ENCODE results near the gene ASB14. TPM values are rescaled to one million over a fixed set of nuclear protein-coding genes. Genes with fewer than 3 reads are reported as not detected.

ASB14 gene
- total RNA-seq, 1 experiment from 2014 or later, result not detected

- Histone ChIP-seq H3K4me1 (replicated peaks; ENCODE audit: insufficient read depth) (peaks cover 27% of the 10 kb centered on the region), H3F3A (ENCODE audit: insufficient read depth, low read depth) (peaks cover 24% of the 10 kb centered on the region), H2AFZ (peak within 1 kb of the TSS; percentile 80), H4K20me1 (ENCODE audit: insufficient read depth) (peaks cover 23% of the 10 kb centered on the region), H3K27me3 (ENCODE audit: insufficient read depth, low read depth) (no peaks in the 10 kb centered on the region), H3K79me2 (ENCODE audit: low read depth) (peaks cover 36% of the 10 kb centered on the region), H3K4me3 (peak within 1 kb of the TSS; percentile 66), H3K9me3 (ENCODE audit: insufficient read depth, low read depth) (no peaks in the 10 kb centered on the region), H3K36me3 (ENCODE audit: low read depth) (no peaks in the 10 kb centered on the region), H3K9me2 (ENCODE audit: insufficient read depth) (no peaks in the 10 kb centered on the region), H3K27ac (peak within 1 kb of the TSS; percentile 57), H3K4me2 (peak within 1 kb of the TSS; percentile 84)
- intact Hi-C loops (cut with micrococcal nuclease; ENCODE audit: unreplicated experiment), result loop anchor here (10.0 kb wide), 2 partner anchors 123 to 223 kb away; no protein-coding TSS in a partner anchor
- CTCF ChIA-PET, result interaction anchor here (0.6 kb wide), 1 partner anchor 9 kb away, joined by 13 read pairs; no protein-coding TSS in a partner anchor
- TSS peak; percentile 87 for BruUV-seq (replicated peaks)
- TF ChIP-seq EZH2 (IDR thresholded peaks at IDR 0.05; ENCODE audit: low read depth) (no peak), CTCF (conservative IDR thresholded peaks at IDR 0.05) (no peak)
- DNase-seq, result peak; percentile 78 to 97
- POLR2A ChIA-PET (ENCODE audit: unreplicated experiment), result no interaction called here
Measured at GRCh38 chr3:57227204-57227929, 65.1 kb downstream of the ASB14 start, which contains the start of gene APPL1. APPL1 (plus strand) TSS chr3:57227729; CDS start chr3:57227884, 155 bp downstream.

- Histone ChIP-seq H3K27me3 (ENCODE audit: insufficient read depth, low read depth) (no peaks in the 10 kb centered on the region), H3K9me2 (ENCODE audit: insufficient read depth) (no peaks in the 10 kb centered on the region), H3K79me2 (ENCODE audit: low read depth) (peaks cover 24% of the 10 kb centered on the region), H3K9me3 (ENCODE audit: insufficient read depth, low read depth) (no peaks in the 10 kb centered on the region), H3K36me3 (ENCODE audit: low read depth) (no peaks in the 10 kb centered on the region), H3K4me3 (no peak overlapping the region), H3K4me1 (replicated peaks; ENCODE audit: insufficient read depth) (peaks cover 27% of the 10 kb centered on the region), H3F3A (ENCODE audit: insufficient read depth, low read depth) (peaks cover 24% of the 10 kb centered on the region), H3K27ac (0 out of 2 replicates have a peak overlapping the region, but pooled peaks have one; percentile 6), H3K4me2 (peak overlapping the region; percentile 84), H2AFZ (no peak overlapping the region), H4K20me1 (ENCODE audit: insufficient read depth) (peaks cover 23% of the 10 kb centered on the region)
- intact Hi-C loops (cut with micrococcal nuclease; ENCODE audit: unreplicated experiment), result loop anchor here (10.0 kb wide), 2 partner anchors 121 to 221 kb away; no protein-coding TSS in a partner anchor
- no peak for DNase-seq
- BruUV-seq (replicated peaks), result no TSS peak
- no peak for TF ChIP-seq EZH2 (IDR thresholded peaks at IDR 0.05; ENCODE audit: low read depth)
- TF ChIP-seq CTCF (conservative IDR thresholded peaks at IDR 0.05), result no peak
- ChIA-PET CTCF (no interaction called here), POLR2A (ENCODE audit: unreplicated experiment) (no interaction called here)
Measured at GRCh38 chr3:57226176-57226575, 66.3 kb downstream of the ASB14 start.

- TF ChIP-seq CTCF (conservative IDR thresholded peaks at IDR 0.05) (no peak), EZH2 (IDR thresholded peaks at IDR 0.05; ENCODE audit: low read depth) (no peak)
- no peak overlapping the region for H3K4me3 ChIP-seq
- no peak for DNase-seq
- peaks cover 22% of the 10 kb centered on the region for H3K4me1 ChIP-seq (replicated peaks; ENCODE audit: insufficient read depth)
- H3K36me3 ChIP-seq (ENCODE audit: low read depth), result no peaks in the 10 kb centered on the region
- H3K79me2 ChIP-seq (ENCODE audit: low read depth), result peaks cover 16% of the 10 kb centered on the region
- no peaks in the 10 kb centered on the region for H3K9me2 ChIP-seq (ENCODE audit: insufficient read depth)
- intact Hi-C loops (cut with micrococcal nuclease; ENCODE audit: unreplicated experiment), result loop anchor here (10.0 kb wide), 2 partner anchors 120 to 220 kb away; no protein-coding TSS in a partner anchor
- no peak overlapping the region for H3K27ac ChIP-seq
- H2AFZ ChIP-seq, result no peak overlapping the region
- POLR2A ChIA-PET (ENCODE audit: unreplicated experiment), result no interaction called here
- no peaks in the 10 kb centered on the region for H3K27me3 ChIP-seq (ENCODE audit: insufficient read depth, low read depth)
- H3K4me2 ChIP-seq, result no peak overlapping the region
- no peaks in the 10 kb centered on the region for H3K9me3 ChIP-seq (ENCODE audit: insufficient read depth, low read depth)
- BruUV-seq (replicated peaks), result no TSS peak
- H4K20me1 ChIP-seq (ENCODE audit: insufficient read depth), result peaks cover 13% of the 10 kb centered on the region
- H3F3A ChIP-seq (ENCODE audit: insufficient read depth, low read depth), result peaks cover 24% of the 10 kb centered on the region
- CTCF ChIA-PET, result no interaction called here
Measured at GRCh38 chr3:57224856-57225255, 67.6 kb downstream of the ASB14 start.
